H1 (cell line): Measurements from ENCODE around the gene CGA. TPM values are rescaled to one million over a fixed set of nuclear protein-coding genes. Genes with fewer than 3 reads are reported as not detected.
"Not testable (repeated sequence)": the region's sequence is repeated elsewhere in the genome, so short reads cannot be mapped to it uniquely, and the experiment has no call there.

Source experiments
- CTCF ChIA-PET: fragments of 300-600 bp; sonication (Branson Sonifier 250); formaldehyde crosslinking; loops from one replicate; lab custom pipeline; 2021; ENCODE audit not compliant: partially characterized antibody; lab: Charles Lee
- POLR2A ChIA-PET: fragments of 300-600 bp; sonication (Branson Sonifier 250); formaldehyde crosslinking; loops from one replicate; lab custom pipeline; 2021; ENCODE audit warnings: inconsistent platforms; ENCODE audit not compliant: partially characterized antibody; lab: Charles Lee
- DNase-seq, 2 experiments: peaks; one replicate each; pipeline versions ENCODE4 v3.0.0 to v3.0.0-alpha.2; 2010 to 2022; ENCODE audit warnings: low spot score in 2 of 2, low read depth in 1 of 2, mixed read lengths in 1 of 2
- FAIRE-seq: peaks from 2 replicates; lab custom pipeline; 2011; peaks lifted over from hg19 to GRCh38; lab: Jason Lieb, UNC
- H2AFZ ChIP-seq: 2 replicates; pipeline ENCODE4 v1.8.1; 2012; ENCODE audit warnings: low read length, inconsistent platforms
- H2AK5ac ChIP-seq: 2 replicates; pipeline ENCODE4 v1.6.1; 2013; ENCODE audit warnings: low read depth, low read length
- H2BK120ac ChIP-seq: replicated peaks from 2 replicates; pipeline ENCODE3; 2013; ENCODE audit warnings: low read depth, low read length, inconsistent platforms
- H2BK12ac ChIP-seq: 2 replicates; pipeline ENCODE4 v1.6.1; 2013; ENCODE audit warnings: low read depth, low read length
- H2BK15ac ChIP-seq: 2 replicates; pipeline ENCODE4 v1.6.1; 2013; ENCODE audit warnings: low read length
- H2BK20ac ChIP-seq: 2 replicates; pipeline ENCODE4 v1.6.1; 2013; ENCODE audit warnings: low read length
- H2BK5ac ChIP-seq: 2 replicates; pipeline ENCODE4 v1.6.1; 2013; ENCODE audit warnings: low read depth, low read length
- H3K14ac ChIP-seq: 2 replicates; pipeline ENCODE4 v1.6.1; 2013; ENCODE audit warnings: inconsistent platforms; ENCODE audit not compliant: insufficient read length
- H3K18ac ChIP-seq: 2 replicates; pipeline ENCODE4 v1.6.1; 2013; ENCODE audit warnings: low read length; ENCODE audit errors: extremely low read depth
- H3K23ac ChIP-seq: 2 replicates; pipeline ENCODE4 v1.6.1; 2013; ENCODE audit warnings: inconsistent platforms; ENCODE audit not compliant: insufficient read length
- H3K23me2 ChIP-seq: 2 replicates; pipeline ENCODE4 v1.6.1; 2013; ENCODE audit warnings: low read depth, low read length
- H3K27ac ChIP-seq: 2 replicates; pipeline ENCODE4 v1.6.1; 2011; ENCODE audit warnings: low read depth, low read length, inconsistent platforms
- H3K27me3 ChIP-seq, 4 experiments: replicated peaks in 1 of 4; 1 replicate in 1 of 4; 2 replicates in 3 of 4; pipeline versions ENCODE4 v1.6.1 to v1.8.1; 2011 to 2013; ENCODE audit warnings: low read length in 3 of 4, mild to moderate bottlenecking in 3 of 4, inconsistent platforms in 2 of 4, mixed read lengths in 2 of 4, moderate library complexity in 1 of 4; ENCODE audit not compliant: control insufficient read depth in 3 of 4, insufficient read depth in 3 of 4; ENCODE audit errors: extremely low read depth in 1 of 4
- H3K36me3 ChIP-seq, 4 experiments: 2 replicates each; pipeline versions ENCODE4 v1.6.1 to v1.8.1; 2011 to 2013; ENCODE audit warnings: mild to moderate bottlenecking in 4 of 4, low read length in 3 of 4, moderate library complexity in 2 of 4, control low read depth in 1 of 4, inconsistent platforms in 1 of 4; ENCODE audit not compliant: insufficient read depth in 4 of 4, control insufficient read depth in 2 of 4
- H3K4ac ChIP-seq: replicated peaks from 2 replicates; pipeline ENCODE3; 2013; ENCODE audit warnings: low read length, low read depth, mixed read lengths, inconsistent platforms; ENCODE audit not compliant: insufficient read length
- H3K4me1 ChIP-seq, 4 experiments: replicated peaks in 1 of 4; 1 replicate in 1 of 4; 2 replicates in 3 of 4; pipeline versions ENCODE4 v1.6.1 to v1.8.1; 2011 to 2013; ENCODE audit warnings: low read length in 3 of 4, inconsistent platforms in 2 of 4, mixed read lengths in 1 of 4; ENCODE audit not compliant: insufficient read depth in 4 of 4, control insufficient read depth in 3 of 4
- H3K4me2 ChIP-seq, 2 experiments: 2 replicates each; pipeline versions ENCODE4 v1.6.1 to v1.8.1; 2011 to 2013; ENCODE audit warnings: low read depth in 2 of 2, low read length in 2 of 2, control low read depth in 1 of 2, inconsistent platforms in 1 of 2, mild to moderate bottlenecking in 1 of 2; ENCODE audit not compliant: insufficient read depth in 1 of 2
- H3K4me3 ChIP-seq, 4 experiments: fragments of 200-600, 300-600 bp in 1 of 4; sonication (generic), shearing (Covaris generic), sonication (Bioruptor Twin) in 1 of 4; 2 replicates each; pipeline versions ENCODE4 v1.5.1 to v1.8.1; 2011 to 2016; ENCODE audit warnings: low read length in 4 of 4, low read depth in 3 of 4, control low read depth in 2 of 4, inconsistent platforms in 2 of 4, mild to moderate bottlenecking in 2 of 4, mixed read lengths in 1 of 4, moderate library complexity in 1 of 4; ENCODE audit not compliant: insufficient read depth in 2 of 4; ENCODE audit errors: extremely low read depth in 1 of 4
- H3K56ac ChIP-seq: replicated peaks from 2 replicates; pipeline ENCODE3; 2013; ENCODE audit warnings: low read depth, mild to moderate bottlenecking, mixed read lengths, low read length, inconsistent platforms; ENCODE audit not compliant: insufficient read length
- H3K79me1 ChIP-seq: 2 replicates; pipeline ENCODE4 v1.6.1; 2013; ENCODE audit warnings: low read depth, low read length, control low read depth
- H3K79me2 ChIP-seq, 2 experiments: 2 replicates each; pipeline versions ENCODE4 v1.6.1 to v1.8.1; 2012 to 2013; ENCODE audit warnings: low read length in 2 of 2, mild to moderate bottlenecking in 2 of 2, inconsistent platforms in 1 of 2; ENCODE audit not compliant: insufficient read depth in 2 of 2, control insufficient read depth in 1 of 2
- H3K9ac ChIP-seq, 4 experiments: replicated peaks in 1 of 4; 1 replicate in 1 of 4; 2 replicates in 3 of 4; pipeline versions ENCODE4 v1.6.1 to v1.8.1; 2011 to 2013; ENCODE audit warnings: low read depth in 3 of 4, low read length in 3 of 4, control low read depth in 2 of 4, mild to moderate bottlenecking in 2 of 4, moderate library complexity in 2 of 4, inconsistent platforms in 1 of 4; ENCODE audit errors: extremely low read depth in 1 of 4
- H3K9me3 ChIP-seq, 2 experiments: 2 replicates each; pipeline versions ENCODE4 v1.6.1 to v1.8.1; 2012 to 2013; ENCODE audit warnings: mild to moderate bottlenecking in 2 of 2, moderate library complexity in 2 of 2, control low read depth in 1 of 2, inconsistent platforms in 1 of 2, low read depth in 1 of 2, low read length in 1 of 2, mixed read lengths in 1 of 2; ENCODE audit not compliant: insufficient read depth in 2 of 2
- H4K20me1 ChIP-seq, 2 experiments: replicated peaks in 1 of 2; 2 replicates each; pipeline versions ENCODE3 to v1.8.1; 2011 to 2013; ENCODE audit warnings: inconsistent platforms in 2 of 2, low read length in 2 of 2, mild to moderate bottlenecking in 1 of 2; ENCODE audit not compliant: insufficient read depth in 2 of 2, control insufficient read depth in 1 of 2
- H4K5ac ChIP-seq: 2 replicates; pipeline ENCODE4 v1.6.1; 2013; ENCODE audit warnings: low read length, low read depth, mixed read lengths, inconsistent platforms; ENCODE audit not compliant: insufficient read length
- H4K8ac ChIP-seq: 2 replicates; pipeline ENCODE4 v1.8.0; 2013; ENCODE audit warnings: mild to moderate bottlenecking, moderate library complexity, low read length, inconsistent platforms; ENCODE audit not compliant: insufficient read depth; ENCODE audit errors: extremely low read depth
- H4K91ac ChIP-seq: replicated peaks from 2 replicates; pipeline ENCODE3; 2013; ENCODE audit warnings: low read length, mixed read lengths, inconsistent platforms; ENCODE audit not compliant: insufficient read length
- WGBS, 2 experiments: shearing (Covaris generic) in 1 of 2; methylation state at CpG; one replicate each; pipeline versions ENCODE4 v1.1.6 to v1.1.7; 2013 to 2015; ENCODE audit warnings: low lambda C conversion rate in 2 of 2, mixed read lengths in 2 of 2, inconsistent platforms in 1 of 2, low coverage in 1 of 2, missing lambda C conversion rate in 1 of 2; ENCODE audit not compliant: insufficient replicate concordance in 2 of 2, insufficient coverage in 1 of 2, insufficient read length in 1 of 2; ENCODE audit errors: extremely low coverage in 1 of 2, missing lambda C conversion rate in 1 of 2; 5-methylcytosine and 5-hydroxymethylcytosine counted together
- polyA plus RNA-seq, 7 experiments: library from polyadenylated mRNA; depleted of rRNA in 3 of 7; stranded (reverse) in 5 of 7; unstranded in 2 of 7; fragments of >200 nt in 5 of 7; fragments of 200-250 nt in 2 of 7; gene quantifications; 1 replicate in 5 of 7; 2 replicates in 1 of 7; 4 replicates in 1 of 7; pipeline versions ENCODE4 v1.2.1 to v1.2.3, GENCODE V29; 2011 to 2013; ENCODE audit warnings: missing spikeins in 2 of 7, mixed read lengths in 2 of 7
- total RNA-seq: library from RNA; stranded (reverse); fragmentation: NEBNext Ultra II Directional; extraction: Animal tissue kit (Norgen Biotek cat#: 25700); gene quantifications from 2 replicates; pipeline ENCODE4 v1.2.1, GENCODE V29; 2021

CGA gene
- total and polyA plus RNA-seq, 2 of the 8 experiments (the other 6 are each of a cell fraction or from before 2014, with no cell fraction given): not detected

GRCh38 chr6:87139927-87140326 is 45.0 kb upstream of the CGA start:
- H2AFZ ChIP-seq, H3K79me2 ChIP-seq, H3K4ac ChIP-seq, H4K8ac ChIP-seq, H2BK20ac ChIP-seq, H2BK120ac ChIP-seq, H3K27ac ChIP-seq, DNase-seq, H2BK15ac ChIP-seq, H4K91ac ChIP-seq, FAIRE-seq, H2AK5ac ChIP-seq, H3K9ac ChIP-seq, H2BK5ac ChIP-seq, H3K36me3 ChIP-seq, H3K4me3 ChIP-seq, H3K4me1 ChIP-seq, H3K18ac ChIP-seq, H3K4me2 ChIP-seq, H2BK12ac ChIP-seq, H3K23me2 ChIP-seq, H4K5ac ChIP-seq, H4K20me1 ChIP-seq, H3K14ac ChIP-seq, H3K79me1 ChIP-seq, H3K27me3 ChIP-seq, H3K56ac ChIP-seq, H3K23ac ChIP-seq: not testable (repeated sequence)
- CTCF ChIA-PET: interaction anchor here (0.6 to 3.9 kb wide), 22 partner anchors 10 to 350 kb away, joined by 3 to 25 read pairs (median 4); no protein-coding TSS in a partner anchor
- WGBS, 2 experiments: 88% methylated on average over 8 of the region's 8 CpGs; no CpG with 5 or more reads in 1 of the 2 experiments
- POLR2A ChIA-PET: interaction anchor here (1.8 kb wide), 1 partner anchor 16 kb away, joined by 6 read pairs; the partner anchor contains the start of gene ZNF292
- peaks cover 10 to 14% of the 10 kb centered on the region in 2 experiments for H3K9me3 ChIP-seq
